ENCODE results near the gene SATB1. TPM values are rescaled to one million over a fixed set of nuclear protein-coding genes. Genes with fewer than 3 reads are reported as not detected.

The SATB1 gene
- total RNA-seq, 2 experiments from 2014 or later = 390 to 393 TPM

- H3K27me3 Mint-ChIP-seq = no peaks in the 10 kb centered on the region
- H3K4me1 ChIP-seq (ENCODE audit: insufficient read depth, low read length) = no peaks in the 10 kb centered on the region
- TF ChIP-seq CTCF (IDR thresholded peaks at IDR 0.05) = no peak
- H3K27ac ChIP-seq (ENCODE audit: low read depth in 1 of 2, low read length in 2 of 2) = no peak overlapping the region
- H3K4me3 Mint-ChIP-seq = no peak overlapping the region
- H3K9me3 Mint-ChIP-seq = peaks cover 3% of the 10 kb centered on the region
- H3K27ac Mint-ChIP-seq = no peak overlapping the region
- no peaks in the 10 kb centered on the region for H3K36me3 ChIP-seq (ENCODE audit: insufficient read depth, low read length)
- no peaks in the 10 kb centered on the region for H3K4me1 Mint-ChIP-seq (ENCODE audit: low read depth)
- H3K4me3 ChIP-seq (ENCODE audit: low read length) = no peak overlapping the region
- ChIA-PET CTCF (interaction anchor here (0.6 to 1.2 kb wide), 3 partner anchors 14 to 544 kb away, joined by 3 to 4 read pairs (median 3); no protein-coding TSS in a partner anchor), POLR2A (no interaction called here)
- H3K36me3 Mint-ChIP-seq (ENCODE audit: low read depth) = no peaks in the 10 kb centered on the region
- DNase-seq = no peak
- no peak for ATAC-seq (ENCODE audit: poor library complexity)
- intact Hi-C loops (cut with DNase I, micrococcal nuclease) = no loop called here
- peaks cover 0 to 8% of the 10 kb centered on the region in 2 experiments for H3K9me3 ChIP-seq (ENCODE audit: control insufficient read depth in 1 of 2, insufficient read depth in 1 of 2, low read length in 2 of 2)
- H3K27me3 ChIP-seq (ENCODE audit: control insufficient read depth in 1 of 2, insufficient read depth in 2 of 2, low read length in 2 of 2) = no peaks in the 10 kb centered on the region
These were observed 123.4 kb downstream of the SATB1 start for GRCh38 chr3:18301781-18302180.

- no peaks in the 10 kb centered on the region for H3K27me3 Mint-ChIP-seq
- no peak for DNase-seq
These were observed 124.2 kb downstream of the SATB1 start for GRCh38 chr3:18300916-18301315.

GRCh38 chr3:18297126-18297525 lies 128.0 kb downstream of the SATB1 start:
- no peaks in the 10 kb centered on the region for H3K4me1 ChIP-seq (ENCODE audit: insufficient read depth, low read length)

More at GRCh38 chr3:18300916-18301315, 124.2 kb downstream of the SATB1 start:
- no peak for TF ChIP-seq CTCF (IDR thresholded peaks at IDR 0.05)
- ChIA-PET CTCF (no interaction called here), POLR2A (no interaction called here)
- Mint-ChIP-seq H3K36me3 (ENCODE audit: low read depth) (no peaks in the 10 kb centered on the region), H3K4me3 (no peak overlapping the region), H3K4me1 (ENCODE audit: low read depth) (no peaks in the 10 kb centered on the region), H3K27ac (no peak overlapping the region), H3K9me3 (peaks cover 3% of the 10 kb centered on the region)
- no peak for ATAC-seq (ENCODE audit: poor library complexity)
- no peak overlapping the region for H3K27ac ChIP-seq (ENCODE audit: low read depth in 1 of 2, low read length in 2 of 2)
- intact Hi-C loops (cut with DNase I, micrococcal nuclease) = no loop called here
- no peaks in the 10 kb centered on the region for H3K36me3 ChIP-seq (ENCODE audit: insufficient read depth, low read length)
- no peaks in the 10 kb centered on the region for H3K27me3 ChIP-seq (ENCODE audit: control insufficient read depth in 1 of 2, insufficient read depth in 2 of 2, low read length in 2 of 2)
- H3K4me3 ChIP-seq (ENCODE audit: low read length) = no peak overlapping the region
- H3K9me3 ChIP-seq (ENCODE audit: control insufficient read depth in 1 of 2, insufficient read depth in 1 of 2, low read length in 2 of 2) = peaks cover 5 to 11% of the 10 kb centered on the region in 2 experiments
- H3K4me1 ChIP-seq (ENCODE audit: insufficient read depth, low read length) = no peaks in the 10 kb centered on the region

More at GRCh38 chr3:18297126-18297525, 128.0 kb downstream of the SATB1 start:
- no peak overlapping the region for H3K27ac Mint-ChIP-seq
- Histone ChIP-seq H3K4me3 (ENCODE audit: low read length) (no peak overlapping the region), H3K36me3 (ENCODE audit: insufficient read depth, low read length) (no peaks in the 10 kb centered on the region), H3K9me3 (ENCODE audit: control insufficient read depth in 1 of 2, insufficient read depth in 1 of 2, low read length in 2 of 2) (peaks cover 11 to 14% of the 10 kb centered on the region in 2 experiments), H3K27me3 (ENCODE audit: control insufficient read depth in 1 of 2, insufficient read depth in 2 of 2, low read length in 2 of 2) (no peaks in the 10 kb centered on the region), H3K27ac (ENCODE audit: low read depth in 1 of 2, low read length in 2 of 2) (no peak overlapping the region)
- DNase-seq (no peak), ATAC-seq (ENCODE audit: poor library complexity) (no peak)
- no peaks in the 10 kb centered on the region for H3K36me3 Mint-ChIP-seq (ENCODE audit: low read depth)
- H3K4me3 Mint-ChIP-seq = no peak overlapping the region
- no peaks in the 10 kb centered on the region for H3K27me3 Mint-ChIP-seq
- intact Hi-C loops (cut with DNase I, micrococcal nuclease) = no loop called here
- POLR2A ChIA-PET = no interaction called here
- TF ChIP-seq CTCF (IDR thresholded peaks at IDR 0.05) = no peak
- H3K4me1 Mint-ChIP-seq (ENCODE audit: low read depth) = no peaks in the 10 kb centered on the region
- CTCF ChIA-PET = no interaction called here
- peaks cover 3% of the 10 kb centered on the region for H3K9me3 Mint-ChIP-seq

Measured in CD4-positive, alpha-beta T cell (primary cell).